Fibroblast of gingiva (primary cell): ENCODE measurements around the gene TTLL8.

Source experiments
- DNase-seq: peaks from one replicate; pipeline ENCODE4 v3.0.0-alpha.2; 2011; ENCODE audit warnings: low read depth

Gene TTLL8

DNA sequence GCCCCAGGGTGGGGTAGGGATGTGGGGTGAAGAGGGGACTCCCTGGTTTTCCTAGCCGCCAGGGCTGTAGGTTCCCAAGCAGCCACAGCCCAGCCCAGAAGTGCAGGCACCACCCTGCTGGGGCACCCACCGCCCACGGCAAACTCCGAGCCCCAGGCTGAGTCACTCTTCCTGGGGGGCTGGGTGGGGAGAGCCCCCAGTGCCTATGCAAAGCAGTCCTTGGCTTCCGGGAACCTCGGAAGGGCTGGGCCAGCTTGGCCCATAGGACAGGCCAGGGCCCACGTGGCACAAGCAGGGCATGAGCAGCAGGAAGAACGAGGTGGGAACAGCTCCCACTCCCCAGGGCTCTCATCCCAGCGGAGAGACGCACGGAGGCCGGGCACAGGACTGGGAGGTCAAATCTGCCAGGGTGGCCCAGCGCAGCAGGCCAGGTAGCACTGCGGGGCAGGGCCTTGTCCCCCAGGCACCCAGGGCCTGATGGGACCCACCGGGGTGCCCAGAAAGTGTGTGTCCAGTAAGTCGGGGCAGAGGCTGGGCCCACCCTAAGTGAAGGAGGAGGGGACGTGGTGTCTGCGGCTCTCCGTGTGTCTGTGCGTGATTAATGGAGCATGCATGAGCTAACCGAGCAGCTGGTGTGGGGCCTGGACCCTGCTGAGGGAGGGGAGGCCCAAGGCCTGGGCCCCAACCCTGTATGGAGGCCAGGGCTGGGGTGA, 41.0 kb downstream of the TTLL8 start:
- DNase-seq, result no peak

- no peak for DNase-seq
These were observed 41.6 kb downstream of the TTLL8 start for GRCh38 chr22:50016308-50016987.

GRCh38 chr22:50015451-50016307, 42.4 kb downstream of the TTLL8 start:
- DNase-seq, result no peak

DNA sequence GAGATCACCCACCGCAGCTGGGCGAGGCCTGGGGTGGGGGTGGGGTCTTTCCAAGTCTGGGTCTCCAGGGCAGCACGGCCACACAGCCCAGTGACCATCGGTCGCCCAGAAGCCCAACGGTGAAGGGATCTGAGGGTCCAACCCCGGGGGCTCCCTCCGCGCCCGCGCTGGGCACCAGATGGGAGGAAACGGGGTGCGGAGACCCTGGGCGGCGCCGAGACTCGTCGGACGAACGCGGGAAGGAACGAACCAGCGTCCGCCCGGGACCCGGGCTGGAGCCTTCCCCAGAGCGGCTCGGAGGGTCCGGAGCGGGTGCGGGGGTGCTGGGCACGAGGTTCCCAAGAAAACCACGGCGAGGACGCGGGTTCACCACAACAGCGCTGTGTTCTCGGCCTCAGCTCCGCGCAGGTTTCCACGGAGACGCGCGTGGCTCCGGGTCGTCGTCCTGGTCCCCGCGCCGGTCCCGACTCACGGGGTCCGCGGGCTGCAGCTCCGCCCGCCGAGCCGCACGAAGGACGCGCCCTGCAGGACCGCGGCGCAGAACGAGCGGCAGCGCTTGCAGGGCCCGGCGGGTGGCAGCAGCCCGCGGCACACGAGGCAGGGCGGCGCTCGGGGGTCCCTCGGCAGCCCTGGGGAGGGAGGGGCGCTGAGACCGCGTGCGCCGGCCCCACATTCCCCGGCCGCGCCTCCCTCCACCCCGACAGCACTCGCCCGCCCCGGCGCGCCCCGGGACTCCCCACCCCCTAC, 43.3 kb downstream of the TTLL8 start:
- DNase-seq, result no peak

DNA sequence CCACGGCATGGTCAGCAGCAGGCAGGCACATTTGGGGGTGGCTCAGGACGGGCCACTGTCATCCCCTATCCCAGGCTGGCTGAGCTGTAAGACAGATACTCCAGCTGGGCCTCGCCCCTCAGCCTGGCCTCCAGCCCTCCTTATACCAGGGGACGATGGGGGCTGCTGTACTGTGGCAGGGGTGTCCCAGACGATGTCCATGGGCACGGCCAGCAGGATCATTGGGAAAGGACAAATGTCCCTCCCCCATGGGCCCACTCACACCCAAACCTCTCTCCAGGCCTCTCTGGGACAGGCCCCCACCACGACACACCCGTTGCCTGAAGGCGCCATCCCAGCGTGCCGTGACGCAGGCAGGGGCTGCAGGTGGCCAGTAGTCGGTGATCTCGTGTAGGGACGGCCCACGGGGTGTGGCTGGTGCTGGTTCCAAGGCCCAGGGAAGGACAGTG, 44.0 kb downstream of the TTLL8 start:
- no peak for DNase-seq

- DNase-seq, result no peak
These were observed 45.6 kb downstream of the TTLL8 start, which contains the start of gene IL17REL for GRCh38 chr22:50012211-50013181. TSS of gene IL17REL (minus strand) at chr22:50012765. CDS start at chr22:50012646, 119 bp downstream.

DNA sequence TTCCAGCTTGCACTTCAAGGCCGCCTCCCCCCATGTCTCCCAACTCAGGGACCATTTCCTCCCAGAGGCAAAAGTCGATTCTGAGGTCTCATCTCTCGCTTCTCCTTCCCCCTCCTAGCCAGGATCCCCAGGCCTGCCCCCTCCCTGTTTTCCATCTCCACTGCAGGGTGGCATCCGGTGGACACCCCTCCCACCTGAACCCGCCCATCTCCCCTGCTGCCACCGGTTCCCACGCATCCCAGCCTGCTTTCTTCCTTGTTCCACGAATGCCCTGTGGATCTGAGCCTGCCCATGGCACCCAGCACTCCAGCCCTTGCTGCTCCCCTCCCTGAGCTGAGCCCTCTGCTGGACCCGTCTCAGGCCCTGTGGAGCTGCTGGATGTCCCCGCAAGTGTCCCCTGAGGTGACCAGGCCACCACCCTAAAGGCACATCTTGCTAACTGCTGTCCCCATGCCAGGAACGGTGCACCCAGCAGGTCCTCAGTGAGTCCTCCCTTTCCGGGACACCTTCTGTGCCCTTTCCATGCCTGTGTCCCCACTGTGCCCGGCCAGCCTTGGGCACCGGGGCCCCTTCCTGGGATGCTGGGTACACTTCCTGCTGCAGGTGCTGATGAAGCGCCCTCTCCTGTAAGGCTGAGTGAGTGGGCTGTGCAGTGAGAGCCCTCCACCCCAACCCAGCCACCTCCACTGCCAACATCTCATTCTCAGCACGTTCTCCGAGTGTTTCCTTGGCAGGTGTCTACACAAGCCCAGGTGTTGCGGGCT, 46.5 kb downstream of the TTLL8 start:
- no peak for DNase-seq

DNA sequence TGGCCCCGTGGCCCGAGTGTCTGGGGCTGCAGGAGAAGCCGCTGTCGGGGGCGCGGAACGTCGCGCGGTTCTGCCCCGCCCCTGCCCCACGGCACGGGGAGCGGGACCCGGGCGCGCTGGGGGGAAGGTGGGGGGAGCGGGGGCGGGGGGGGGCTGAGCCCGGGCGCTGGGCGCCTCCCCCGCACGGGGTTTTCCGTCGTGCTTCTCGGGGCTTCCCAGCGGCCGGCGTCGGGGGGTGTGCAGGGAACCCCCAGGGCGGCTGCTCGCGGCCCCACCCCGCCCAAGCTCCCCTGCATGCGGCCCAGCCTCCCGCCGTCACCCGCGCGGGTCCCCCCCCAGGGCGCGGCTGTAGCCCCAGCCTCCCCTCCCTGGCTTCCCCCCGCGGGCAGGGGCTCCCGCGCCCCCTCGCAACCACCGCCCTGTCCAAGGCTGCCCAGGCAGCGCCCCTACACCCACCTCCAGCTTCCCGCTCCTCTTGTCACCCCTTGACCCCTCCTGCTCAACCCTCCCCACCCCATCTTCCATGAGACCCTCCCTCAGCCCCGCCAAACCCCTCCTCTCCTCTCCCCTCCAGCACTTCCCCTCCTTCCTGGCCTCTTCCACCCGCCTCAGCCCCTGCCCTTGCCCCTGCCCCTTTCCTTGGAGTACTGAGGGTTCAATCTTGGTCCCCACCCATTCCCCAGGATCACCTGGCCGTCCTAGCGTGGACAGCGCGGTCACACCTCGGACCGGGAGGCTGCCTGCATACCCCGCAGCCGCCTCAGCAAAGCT, 47.2 kb downstream of the TTLL8 start:
- DNase-seq, result no peak

DNA sequence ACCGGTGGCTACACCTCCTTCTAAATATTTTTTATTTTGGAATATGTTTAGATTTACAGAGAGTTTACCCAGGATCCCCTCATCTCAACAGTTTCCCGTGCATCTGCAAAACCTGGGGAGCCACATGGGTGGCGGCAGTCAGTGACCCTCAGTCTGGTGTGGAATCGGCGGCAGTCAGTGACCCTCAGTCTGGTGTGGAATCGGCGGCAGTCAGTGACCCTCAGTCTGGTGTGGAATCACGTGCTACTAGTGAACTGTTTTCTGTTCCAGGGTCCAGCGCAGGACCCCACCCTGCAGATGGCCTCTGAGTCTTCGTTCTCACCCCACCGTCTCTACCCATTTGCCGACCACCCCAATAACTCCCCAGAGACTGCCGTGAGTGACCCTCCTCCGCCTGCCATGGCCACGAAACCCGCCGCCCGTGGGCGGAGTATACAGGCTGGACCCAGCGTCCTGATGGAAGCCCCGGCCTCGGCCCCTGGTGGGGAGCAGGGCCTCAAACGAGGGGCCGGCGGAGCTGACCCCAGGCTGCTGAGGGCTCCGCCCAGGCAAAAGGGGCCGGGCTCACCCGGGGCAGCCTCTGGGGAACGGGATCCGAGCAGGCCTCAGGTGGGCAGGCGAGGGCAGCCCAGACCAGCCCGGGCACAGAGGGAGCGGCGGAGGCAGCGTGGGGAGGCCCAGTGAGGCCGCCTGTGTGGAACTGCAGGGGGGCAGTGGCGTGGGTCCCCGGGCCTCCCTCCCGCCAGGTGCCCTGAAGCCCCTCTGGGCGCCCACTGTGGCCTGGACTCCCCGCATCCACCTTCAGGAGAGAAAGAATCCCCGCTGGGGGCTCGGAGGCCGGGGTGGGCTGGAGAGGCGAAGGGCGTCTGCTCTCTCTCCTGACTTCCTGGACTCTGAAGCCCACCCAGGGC, 48.1 kb downstream of the TTLL8 start:
- no peak for DNase-seq

DNA sequence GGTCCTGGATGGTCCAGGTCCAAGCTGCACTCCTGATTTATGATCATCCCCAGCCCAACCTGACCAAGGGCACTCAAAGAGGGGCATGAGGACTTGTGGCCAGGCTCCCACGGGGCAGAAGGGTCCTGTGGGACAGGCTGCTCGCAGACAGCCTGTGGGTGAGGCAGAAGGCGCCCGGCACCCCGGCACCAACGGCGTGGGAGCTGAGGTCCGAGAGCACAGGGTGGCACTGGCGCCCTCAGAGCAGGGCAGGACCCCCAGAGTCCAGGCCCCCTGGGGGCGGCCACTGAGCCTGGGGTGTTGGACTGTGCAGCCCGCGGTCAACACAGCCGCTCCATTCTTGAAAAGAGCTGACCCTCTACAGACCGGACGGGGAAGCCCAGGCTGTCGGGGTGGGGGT, 48.8 kb downstream of the TTLL8 start:
- DNase-seq, result no peak

GRCh38 chr22:50008151-50009040, 49.7 kb downstream of the TTLL8 start:
- DNase-seq, result no peak

GRCh38 chr22:50007057-50007511, 51.0 kb downstream of the TTLL8 start:
- DNase-seq, result no peak

- DNase-seq, result no peak
These were observed 53.2 kb downstream of the TTLL8 start for GRCh38 chr22:50004918-50005317.

DNA sequence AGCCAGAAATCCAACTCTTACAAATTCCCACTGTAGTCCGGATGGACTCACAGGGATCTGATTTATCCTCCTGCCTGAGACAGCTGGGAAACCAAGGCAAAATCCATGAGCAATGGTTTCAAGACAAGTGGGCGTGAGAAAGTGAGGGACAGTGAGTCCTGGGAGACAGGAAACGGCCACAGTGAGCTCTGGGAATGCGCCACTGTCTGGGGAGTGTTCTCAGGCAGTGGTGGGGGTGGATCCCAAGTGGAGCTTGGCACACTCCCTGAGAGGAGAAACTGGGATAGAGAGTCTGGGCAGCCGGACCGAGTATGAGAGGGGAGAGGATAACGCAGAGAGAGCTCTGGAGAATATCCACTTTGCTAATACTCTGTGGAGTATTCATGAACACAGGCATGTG, 55.3 kb downstream of the TTLL8 start:
- no peak for DNase-seq

GRCh38 chr22:50001388-50002231, 56.5 kb downstream of the TTLL8 start:
- DNase-seq, result no peak
